Smooth muscle cell (in vitro differentiated cells): ENCODE results near the gene CYP2C19. TPM values are rescaled to one million over a fixed set of nuclear protein-coding genes. Genes with fewer than 3 reads are reported as not detected.
"Not testable (repeated sequence)": the region's sequence is repeated elsewhere in the genome, so short reads cannot be mapped to it uniquely, and the experiment has no call there.

Experiments
- DNase-seq: peaks from one replicate; lab custom pipeline; 2025; ENCODE audit not compliant: unreplicated experiment; lab: John Stamatoyannopoulos, UW
- H2AFZ ChIP-seq: fragments of 200-600 bp; sonication (generic); 2 replicates; pipeline ENCODE4 v1.6.0; 2016; ENCODE audit warnings: antibody characterized with exemption, low read depth, mild to moderate bottlenecking
- H3F3A ChIP-seq: fragments of 200-600 bp; sonication (generic); 2 replicates; pipeline ENCODE4 v1.6.0; 2017; ENCODE audit warnings: antibody characterized with exemption, low read depth
- H3K27ac ChIP-seq: fragments of 200-600 bp; sonication (generic); 2 replicates; pipeline ENCODE4 v1.5.1; 2016; ENCODE audit warnings: low read depth, mild to moderate bottlenecking
- H3K27me3 ChIP-seq: fragments of 200-600 bp; sonication (generic); 2 replicates; pipeline ENCODE4 v1.6.1; 2016; ENCODE audit warnings: low read depth, mild to moderate bottlenecking
- H3K36me3 ChIP-seq: fragments of 200-600 bp; sonication (generic); 2 replicates; pipeline ENCODE4 v1.5.1; 2016; ENCODE audit warnings: low read depth
- H3K4me1 ChIP-seq: fragments of 200-600 bp; sonication (generic); 2 replicates; pipeline ENCODE4 v1.5.1; 2016; ENCODE audit warnings: low read depth
- H3K4me2 ChIP-seq: fragments of 200-600 bp; sonication (generic); 2 replicates; pipeline ENCODE4 v1.6.0; 2016; ENCODE audit warnings: mild to moderate bottlenecking
- H3K4me3 ChIP-seq: fragments of 200-600 bp; sonication (generic); 2 replicates; pipeline ENCODE4 v1.5.1; 2016; ENCODE audit warnings: mild to moderate bottlenecking
- H3K79me2 ChIP-seq: fragments of 200-600 bp; sonication (generic); 2 replicates; pipeline ENCODE4 v1.6.0; 2016; ENCODE audit warnings: low read depth, mild to moderate bottlenecking
- H3K9ac ChIP-seq: fragments of 200-600 bp; sonication (generic); 2 replicates; pipeline ENCODE4 v1.6.0; 2016; ENCODE audit warnings: low read depth
- H3K9me3 ChIP-seq: fragments of 200-600 bp; sonication (generic); replicated peaks from 2 replicates; pipeline ENCODE4 v1.5.1; 2016; ENCODE audit warnings: low read depth
- H4K20me1 ChIP-seq: fragments of 200-600 bp; sonication (generic); 2 replicates; pipeline ENCODE4 v1.6.0; 2016; ENCODE audit warnings: low read depth
- CTCF ChIP-seq: fragments of 200-600 bp; sonication (generic); IDR thresholded peaks from 2 replicates; pipeline ENCODE4 v1.5.1; 2017; ENCODE audit warnings: borderline replicate concordance, mild to moderate bottlenecking, antibody characterized with exemption; ENCODE audit not compliant: insufficient read depth, poor library complexity, severe bottlenecking
- WGBS: methylation state at CpG from one replicate; pipeline ENCODE4 v1.1.7; 2016; ENCODE audit warnings: low lambda C conversion rate; 5-methylcytosine and 5-hydroxymethylcytosine counted together
- polyA plus RNA-seq: library from polyadenylated mRNA; unstranded; fragments of >200 nt; fragmentation: Nextera tagmentation; extraction: Ambion mirVana; gene quantifications from 2 replicates; pipeline ENCODE4 v1.2.1, GENCODE V29; 2016
- total RNA-seq: library from RNA; depleted of rRNA; stranded (reverse); fragments of >200 nt; gene quantifications from 2 replicates; pipeline ENCODE4 v1.2.3, GENCODE V29; 2014

CYP2C19 gene
- total and polyA plus RNA-seq, 2 experiments from 2014 or later: 0.10 to 0.76 TPM

- no peak overlapping the region for H3K9ac ChIP-seq
- 76% methylated on average over 4 of the region's 4 CpGs for WGBS
Measured at GRCh38 chr10:94890264-94891022, 128.0 kb downstream of the CYP2C19 start.

DNA sequence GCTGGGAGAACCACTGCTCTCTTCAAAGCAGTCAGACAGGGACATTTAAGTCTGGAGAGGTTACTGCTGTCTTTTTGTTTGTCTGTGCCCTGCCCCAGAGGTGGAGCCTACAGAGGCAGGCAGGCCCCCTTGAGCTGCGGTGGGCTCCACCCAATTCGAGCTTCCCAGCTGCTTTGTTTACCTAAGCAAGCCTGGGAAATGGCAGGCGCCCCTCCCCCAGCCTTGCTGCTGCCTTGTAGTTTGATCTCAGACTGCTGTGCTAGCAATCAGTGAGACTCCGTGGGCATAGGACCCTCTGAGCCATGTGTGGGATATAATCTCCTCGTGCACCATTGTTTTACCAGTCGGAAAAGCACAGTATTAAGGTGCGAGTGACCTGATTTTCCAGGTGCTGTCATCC lies 135.9 kb downstream of the CYP2C19 start:
- H3F3A ChIP-seq, H3K4me2 ChIP-seq, H3K9ac ChIP-seq, H3K27ac ChIP-seq, H3K36me3 ChIP-seq, DNase-seq, H3K4me3 ChIP-seq, H3K4me1 ChIP-seq, H2AFZ ChIP-seq, H3K27me3 ChIP-seq, H4K20me1 ChIP-seq, H3K9me3 ChIP-seq, H3K79me2 ChIP-seq: not testable (repeated sequence)
- 84% methylated on average over 7 of the region's 7 CpGs for WGBS

More at GRCh38 chr10:94890264-94891022, 128.0 kb downstream of the CYP2C19 start:
- no peak for DNase-seq
- no peaks in the 10 kb centered on the region for H3F3A ChIP-seq
- H3K27ac ChIP-seq: no peak overlapping the region
- H3K4me2 ChIP-seq: no peak overlapping the region
- H3K79me2 ChIP-seq: no peaks in the 10 kb centered on the region
- H3K4me3 ChIP-seq: no peak overlapping the region
- H3K4me1 ChIP-seq: no peaks in the 10 kb centered on the region
- no peaks in the 10 kb centered on the region for H3K36me3 ChIP-seq
- no peak for TF ChIP-seq CTCF
- H2AFZ ChIP-seq: no peak overlapping the region
- no peaks in the 10 kb centered on the region for H4K20me1 ChIP-seq
- no peaks in the 10 kb centered on the region for H3K27me3 ChIP-seq
- no peaks in the 10 kb centered on the region for H3K9me3 ChIP-seq

DNA sequence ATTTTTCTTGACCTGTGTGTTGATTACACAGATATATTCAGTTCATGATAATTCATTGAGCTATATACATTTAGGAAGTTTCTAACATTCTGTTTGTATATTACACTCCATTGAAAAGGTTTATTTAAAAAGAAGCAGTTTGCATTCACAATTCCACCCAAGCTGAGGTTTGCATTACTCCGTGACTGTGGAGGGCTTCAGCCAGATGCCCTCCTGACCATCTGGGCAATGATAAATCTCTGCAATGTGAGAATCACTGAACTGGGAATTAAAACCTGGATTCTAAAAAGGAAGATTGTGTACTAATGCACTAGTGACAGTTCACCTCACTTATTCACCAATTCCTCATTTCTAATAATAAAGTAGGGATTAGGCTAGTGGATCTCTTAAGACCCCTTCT lies 139.6 kb downstream of the CYP2C19 start:
- Histone ChIP-seq H3K79me2 (no peaks in the 10 kb centered on the region), H4K20me1 (no peaks in the 10 kb centered on the region), H3K36me3 (no peaks in the 10 kb centered on the region), H3K9ac (no peak overlapping the region), H3K4me2 (no peak overlapping the region), H3K4me1 (no peaks in the 10 kb centered on the region), H3K4me3 (no peak overlapping the region), H2AFZ (no peak overlapping the region), H3K27me3 (no peaks in the 10 kb centered on the region), H3K9me3 (no peaks in the 10 kb centered on the region), H3F3A (no peaks in the 10 kb centered on the region), H3K27ac (no peak overlapping the region)
- no peak for DNase-seq
- TF ChIP-seq CTCF: no peak
- 91% methylated on average over 1 of the region's 1 CpG for WGBS

- Histone ChIP-seq H3K9ac (no peak overlapping the region), H3K4me1 (no peaks in the 10 kb centered on the region), H3K79me2 (no peaks in the 10 kb centered on the region), H3K4me3 (no peak overlapping the region), H2AFZ (no peak overlapping the region), H3K9me3 (no peaks in the 10 kb centered on the region), H3K36me3 (no peaks in the 10 kb centered on the region), H3F3A (no peaks in the 10 kb centered on the region), H3K27me3 (no peaks in the 10 kb centered on the region), H4K20me1 (no peaks in the 10 kb centered on the region), H3K27ac (no peak overlapping the region), H3K4me2 (no peak overlapping the region)
- 0% methylated on average over 1 of the region's 1 CpG for WGBS
- no peak for DNase-seq
- no peak for TF ChIP-seq CTCF
Measured at GRCh38 chr10:94902570-94902969, 140.1 kb downstream of the CYP2C19 start.

Other genes starting within 250 kb of the CYP2C19 start
- gene HELLS, start 216.9 kb upstream of the CYP2C19 start, total RNA-seq: 32.8 and 55.5 TPM in 2 replicates
- gene HELLS, start 216.9 kb upstream of the CYP2C19 start, polyA plus RNA-seq: 10.5 and 18.2 TPM in 2 replicates
- gene CYP2C18, start 79.0 kb upstream of the CYP2C19 start, total RNA-seq: 1.0 and 1.1 TPM in 2 replicates
- gene CYP2C18, start 79.0 kb upstream of the CYP2C19 start, polyA plus RNA-seq: not detected in 2 replicates
- 0.63 and 1.3 TPM in 2 replicates for gene CYP2C9, start 176.0 kb downstream of the CYP2C19 start, total RNA-seq
- gene CYP2C9, start 176.0 kb downstream of the CYP2C19 start, polyA plus RNA-seq: 0.10 TPM in 1 of 2 replicates, not detected in the other